Vagina (tissue), 2 donors: Measurements from ENCODE around the gene CHAD. TPM values are rescaled to one million over a fixed set of nuclear protein-coding genes. Genes with fewer than 3 reads are reported as not detected.

ENCODE experiments used
- DNase-seq, 2 donors: peaks; one replicate each; pipeline ENCODE4 v3.0.0-alpha.2; 2017; ENCODE audit errors: extremely low spot score in 2 of 2
- H3K27ac ChIP-seq: fragments of 200-600 bp; sonication (generic); one replicate; pipeline ENCODE4 v1.5.1; 2019
- H3K27me3 ChIP-seq: fragments of 200-600 bp; sonication (generic); one replicate; pipeline ENCODE4 v1.5.1; 2019
- H3K36me3 ChIP-seq, 2 donors: fragments of 200-600 bp; sonication (generic); one replicate each; pipeline ENCODE4 v1.5.1; 2017 to 2019
- H3K4me1 ChIP-seq: fragments of 200-600 bp; sonication (generic); one replicate; pipeline ENCODE4 v1.5.1; 2019
- H3K4me3 ChIP-seq, 2 donors: fragments of 200-600 bp; sonication (generic); 1 replicate in 1 of 2; 2 replicates in 1 of 2; pipeline ENCODE4 v1.5.1; 2016 to 2019
- H3K9me3 ChIP-seq: fragments of 200-600 bp; sonication (generic); one replicate; pipeline ENCODE4 v1.5.1; 2019
- POLR2A ChIP-seq, 2 donors: fragments of 450-650 bp; IDR thresholded peaks; one replicate each; pipeline ENCODE4 v1.6.1; 2017; ENCODE audit warnings: antibody characterized with exemption in 2 of 2, mild to moderate bottlenecking in 2 of 2, moderate library complexity in 2 of 2
- POLR2AphosphoS5 ChIP-seq, 2 donors: sonication (generic); formaldehyde crosslinking; IDR thresholded peaks; one replicate each; pipeline ENCODE4 v1.9.0; 2017; ENCODE audit warnings: antibody characterized with exemption in 2 of 2, mild to moderate bottlenecking in 2 of 2, low read depth in 1 of 2; ENCODE audit not compliant: insufficient read depth in 1 of 2
- intact Hi-C: fragments of 100-400 bp; cut with DNase I; formaldehyde crosslinking; loops from one replicate; pipeline ENCODE4 v1.15.1; 2023
- total RNA-seq: library from RNA; depleted of rRNA; stranded (reverse); fragments of >200 nt; gene quantifications from one replicate; pipeline ENCODE4 v1.2.3, GENCODE V29; 2016
- TF ChIP-seq, protein P1 (sequence below), 3 experiments: fragments of 450-650 bp in 2 of 3; fragments of 200-600 bp in 1 of 3; sonication (generic) in 1 of 3; IDR thresholded peaks; one replicate each; pipeline ENCODE4 v1.5.1; 2017 to 2019; ENCODE audit warnings: antibody characterized with exemption in 3 of 3, mild to moderate bottlenecking in 2 of 3, moderate library complexity in 2 of 3

The CHAD gene
- total RNA-seq, 1 donor from 2014 or later: not detected

DNA sequence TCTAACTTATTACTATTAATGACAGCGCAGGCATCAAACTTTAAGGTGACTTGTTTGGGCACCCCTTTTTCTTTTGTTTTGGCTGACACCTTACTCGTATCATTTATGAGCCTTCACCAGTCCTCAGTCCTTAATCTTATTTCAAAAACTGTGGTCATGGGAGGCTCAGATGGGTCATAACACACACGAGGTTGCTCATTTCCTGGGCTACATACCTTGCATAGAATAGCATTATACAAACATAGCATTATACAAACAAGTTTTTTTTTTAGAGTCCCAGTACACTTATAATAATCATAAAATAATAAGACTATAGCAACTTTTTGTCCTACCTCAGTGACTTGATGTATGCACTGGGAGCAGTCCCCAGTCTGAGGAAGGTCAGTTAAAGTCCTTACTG lies 53.9 kb downstream of the CHAD start:
- intact Hi-C loops: no loop called here
- H3K27me3 ChIP-seq: no peaks in the 10 kb centered on the region
- no peaks in the 10 kb centered on the region for H3K9me3 ChIP-seq
- TF ChIP-seq POLR2A (IDR thresholded peaks at IDR 0.05) (no peak), POLR2AphosphoS5 (IDR thresholded peaks at IDR 0.05; ENCODE audit: insufficient read depth in 1 of 2, low read depth in 1 of 2) (no peak)
- TF ChIP-seq, protein P1, sequence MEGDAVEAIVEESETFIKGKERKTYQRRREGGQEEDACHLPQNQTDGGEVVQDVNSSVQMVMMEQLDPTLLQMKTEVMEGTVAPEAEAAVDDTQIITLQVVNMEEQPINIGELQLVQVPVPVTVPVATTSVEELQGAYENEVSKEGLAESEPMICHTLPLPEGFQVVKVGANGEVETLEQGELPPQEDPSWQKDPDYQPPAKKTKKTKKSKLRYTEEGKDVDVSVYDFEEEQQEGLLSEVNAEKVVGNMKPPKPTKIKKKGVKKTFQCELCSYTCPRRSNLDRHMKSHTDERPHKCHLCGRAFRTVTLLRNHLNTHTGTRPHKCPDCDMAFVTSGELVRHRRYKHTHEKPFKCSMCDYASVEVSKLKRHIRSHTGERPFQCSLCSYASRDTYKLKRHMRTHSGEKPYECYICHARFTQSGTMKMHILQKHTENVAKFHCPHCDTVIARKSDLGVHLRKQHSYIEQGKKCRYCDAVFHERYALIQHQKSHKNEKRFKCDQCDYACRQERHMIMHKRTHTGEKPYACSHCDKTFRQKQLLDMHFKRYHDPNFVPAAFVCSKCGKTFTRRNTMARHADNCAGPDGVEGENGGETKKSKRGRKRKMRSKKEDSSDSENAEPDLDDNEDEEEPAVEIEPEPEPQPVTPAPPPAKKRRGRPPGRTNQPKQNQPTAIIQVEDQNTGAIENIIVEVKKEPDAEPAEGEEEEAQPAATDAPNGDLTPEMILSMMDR (IDR thresholded peaks at IDR 0.05): no peak
- H3K4me1 ChIP-seq: no peaks in the 10 kb centered on the region
- no peaks in the 10 kb centered on the region for H3K36me3 ChIP-seq
- H3K27ac ChIP-seq: no peak overlapping the region
- DNase-seq: no peak
- H3K4me3 ChIP-seq: no peak overlapping the region

Other genes starting within 250 kb of the CHAD start
- gene TMEM92, start 194.4 kb downstream of the CHAD start, total RNA-seq: 0.74 TPM
- 30.4 TPM for gene XYLT2, start 122.8 kb downstream of the CHAD start, total RNA-seq
- gene MRPL27, start 95.7 kb downstream of the CHAD start, total RNA-seq: 41.7 TPM
- 2.9 TPM for gene EME1, start 95.7 kb downstream of the CHAD start, total RNA-seq
- gene LRRC59, start 71.4 kb downstream of the CHAD start, total RNA-seq: 49.6 TPM
- 56.0 TPM for gene ACSF2, start 42.7 kb downstream of the CHAD start, total RNA-seq
- gene RSAD1, start 10.0 kb upstream of the CHAD start, total RNA-seq: 37.3 TPM
- gene MYCBPAP, start 39.6 kb upstream of the CHAD start, total RNA-seq: not detected
- 21.9 TPM for gene EPN3, start 63.9 kb upstream of the CHAD start, total RNA-seq
- gene SPATA20, start 78.3 kb upstream of the CHAD start, total RNA-seq: 73.4 TPM
- gene CACNA1G, start 91.8 kb upstream of the CHAD start, total RNA-seq: 4.9 TPM
- gene ABCC3, start 166.0 kb upstream of the CHAD start, total RNA-seq: 47.6 TPM
- 21.6 TPM for gene ANKRD40, start 239.0 kb upstream of the CHAD start, total RNA-seq